Fibroblast of lung (primary cell): Measurements from ENCODE around the gene DLGAP1. TPM values are rescaled to one million over a fixed set of nuclear protein-coding genes. Genes with fewer than 3 reads are reported as not detected.

Experiments
- DNase-seq, 2 donors: peaks; one replicate each; pipeline versions ENCODE4 v3.0.0 to v3.0.0-alpha.2; 2010; ENCODE audit warnings: low read depth in 2 of 2
- H2AFZ ChIP-seq: 2 replicates; pipeline ENCODE4 v1.5.1; 2012; ENCODE audit warnings: low read length, control low read depth, inconsistent platforms
- H3K27ac ChIP-seq: 2 replicates; pipeline ENCODE4 v1.5.1; 2011; ENCODE audit warnings: low read length, control low read depth; ENCODE audit not compliant: insufficient read depth
- H3K27me3 ChIP-seq: 2 replicates; pipeline ENCODE4 v1.5.1; 2011; ENCODE audit warnings: mild to moderate bottlenecking, low read length; ENCODE audit not compliant: control insufficient read depth, insufficient read depth
- H3K36me3 ChIP-seq: 2 replicates; pipeline ENCODE4 v1.5.1; 2011; ENCODE audit warnings: low read length; ENCODE audit not compliant: control insufficient read depth, insufficient read depth
- H3K4me1 ChIP-seq: 2 replicates; pipeline ENCODE4 v1.5.1; 2011; ENCODE audit warnings: low read length; ENCODE audit not compliant: control insufficient read depth, insufficient read depth; ENCODE audit errors: extremely low read depth
- H3K4me2 ChIP-seq: 2 replicates; pipeline ENCODE4 v1.5.1; 2011; ENCODE audit warnings: low read length, control low read depth; ENCODE audit not compliant: insufficient read depth; ENCODE audit errors: extremely low read depth
- H3K4me3 ChIP-seq, 4 experiments: fragments of 200-600 bp in 1 of 4; sonication (generic) in 1 of 4; replicated peaks in 1 of 4; 2 replicates each; pipeline ENCODE4 v1.5.1; 2011 to 2016; ENCODE audit warnings: low read length in 4 of 4, low read depth in 3 of 4, mild to moderate bottlenecking in 3 of 4, control low read depth in 2 of 4, inconsistent platforms in 1 of 4, mixed read lengths in 1 of 4; ENCODE audit not compliant: insufficient read depth in 1 of 4; ENCODE audit errors: control extremely low read depth in 1 of 4
- H3K79me2 ChIP-seq: 2 replicates; pipeline ENCODE4 v1.5.1; 2012; ENCODE audit warnings: mild to moderate bottlenecking, low read length, inconsistent platforms; ENCODE audit not compliant: control insufficient read depth, insufficient read depth
- H3K9ac ChIP-seq: 2 replicates; pipeline ENCODE4 v1.5.1; 2011; ENCODE audit warnings: mild to moderate bottlenecking, low read length, control low read depth; ENCODE audit not compliant: insufficient read depth
- H3K9me3 ChIP-seq: 2 replicates; pipeline ENCODE4 v1.5.1; 2012; ENCODE audit warnings: low read depth, low read length; ENCODE audit not compliant: control insufficient read depth, insufficient read depth
- H4K20me1 ChIP-seq: 2 replicates; pipeline ENCODE4 v1.5.1; 2011; ENCODE audit warnings: low read length; ENCODE audit not compliant: control insufficient read depth, insufficient read depth; ENCODE audit errors: extremely low read depth
- EZH2 ChIP-seq: IDR thresholded peaks from 2 replicates; pipeline ENCODE4 v1.5.1; 2012; ENCODE audit warnings: low read length, control low read depth, mild to moderate bottlenecking; ENCODE audit errors: missing control alignments
- polyA plus RNA-seq, 2 donors: library from polyadenylated mRNA; depleted of rRNA in 1 of 2; stranded (reverse) in 1 of 2; unstranded in 1 of 2; fragments of >200 nt; gene quantifications; 2 replicates each; pipeline ENCODE4 v1.2.1, GENCODE V29; 2011 to 2012; ENCODE audit warnings: missing spikeins in 1 of 2
- total RNA-seq: library from RNA; depleted of rRNA; stranded (reverse); fragments of >200 nt; gene quantifications from 2 replicates; pipeline ENCODE4 v1.2.1, GENCODE V29; 2014
- TF ChIP-seq, protein P1 (sequence below), 2 donors: IDR thresholded peaks in 1 of 2; conservative IDR thresholded peaks in 1 of 2; 1 replicate in 1 of 2; 2 replicates in 1 of 2; pipeline ENCODE4 v1.5.1; 2011 to 2012; ENCODE audit warnings: low read length in 2 of 2, control low read depth in 1 of 2, inconsistent platforms in 1 of 2, low read depth in 1 of 2, mild to moderate bottlenecking in 1 of 2

Gene DLGAP1
- total and polyA plus RNA-seq, 2 donors (not counting 1 experiment from before 2014, with no cell fraction given), result 0.16 to 0.17 TPM

DNA sequence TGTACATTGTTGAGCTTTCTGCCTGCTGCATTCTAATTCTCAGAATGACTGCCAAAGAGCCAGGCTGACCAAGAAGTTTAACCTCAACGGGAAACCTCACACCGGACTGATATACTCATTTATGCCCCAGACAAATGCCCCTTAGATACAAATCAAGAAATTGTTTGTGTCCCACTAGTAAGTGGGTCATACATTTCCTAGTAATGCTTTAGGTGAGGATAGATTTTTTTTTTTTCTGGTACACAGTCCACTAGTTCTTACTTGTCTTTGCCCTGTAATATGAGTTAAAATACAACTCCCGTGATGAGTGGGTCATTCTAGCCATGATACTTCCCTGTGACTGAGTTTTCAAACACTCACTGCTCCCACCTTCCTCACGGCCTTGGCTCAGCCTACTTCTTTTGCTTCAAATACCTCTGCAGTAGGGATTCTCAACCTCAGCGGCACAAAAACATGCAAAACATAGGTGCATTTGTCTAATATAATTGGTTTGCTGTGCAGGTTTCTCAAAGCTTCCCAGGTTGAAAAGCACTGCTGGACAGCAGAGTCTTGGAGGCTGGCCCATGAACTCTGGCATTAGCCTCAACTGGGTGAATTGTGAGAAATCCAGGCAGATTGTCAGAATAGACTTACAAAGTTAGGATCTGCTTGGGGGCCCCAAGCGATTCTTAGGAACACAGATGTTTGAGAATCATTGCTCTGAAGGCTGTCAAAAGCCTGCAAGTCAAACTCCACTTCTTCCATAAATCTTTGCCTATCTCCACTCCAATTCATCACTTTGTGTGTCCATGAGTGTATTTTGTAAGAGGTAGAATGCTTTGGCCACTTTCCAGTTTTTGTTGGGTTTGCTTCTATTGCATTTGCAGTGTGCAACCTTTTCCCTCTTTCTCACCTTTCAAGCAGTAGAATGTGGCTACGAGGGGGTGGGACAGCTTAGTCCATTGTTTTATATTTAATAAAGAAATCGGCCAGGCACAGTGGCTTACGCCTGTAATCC, 969.7 kb downstream of the DLGAP1 start:
- TF ChIP-seq, protein P1, sequence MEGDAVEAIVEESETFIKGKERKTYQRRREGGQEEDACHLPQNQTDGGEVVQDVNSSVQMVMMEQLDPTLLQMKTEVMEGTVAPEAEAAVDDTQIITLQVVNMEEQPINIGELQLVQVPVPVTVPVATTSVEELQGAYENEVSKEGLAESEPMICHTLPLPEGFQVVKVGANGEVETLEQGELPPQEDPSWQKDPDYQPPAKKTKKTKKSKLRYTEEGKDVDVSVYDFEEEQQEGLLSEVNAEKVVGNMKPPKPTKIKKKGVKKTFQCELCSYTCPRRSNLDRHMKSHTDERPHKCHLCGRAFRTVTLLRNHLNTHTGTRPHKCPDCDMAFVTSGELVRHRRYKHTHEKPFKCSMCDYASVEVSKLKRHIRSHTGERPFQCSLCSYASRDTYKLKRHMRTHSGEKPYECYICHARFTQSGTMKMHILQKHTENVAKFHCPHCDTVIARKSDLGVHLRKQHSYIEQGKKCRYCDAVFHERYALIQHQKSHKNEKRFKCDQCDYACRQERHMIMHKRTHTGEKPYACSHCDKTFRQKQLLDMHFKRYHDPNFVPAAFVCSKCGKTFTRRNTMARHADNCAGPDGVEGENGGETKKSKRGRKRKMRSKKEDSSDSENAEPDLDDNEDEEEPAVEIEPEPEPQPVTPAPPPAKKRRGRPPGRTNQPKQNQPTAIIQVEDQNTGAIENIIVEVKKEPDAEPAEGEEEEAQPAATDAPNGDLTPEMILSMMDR (conservative IDR thresholded peaks at IDR 0.05 in 1 of 2, IDR thresholded peaks at IDR 0.05 in 1 of 2; ENCODE audit: low read depth in 1 of 2, low read length in 2 of 2), result no peak
- no peak for TF ChIP-seq EZH2

DNA sequence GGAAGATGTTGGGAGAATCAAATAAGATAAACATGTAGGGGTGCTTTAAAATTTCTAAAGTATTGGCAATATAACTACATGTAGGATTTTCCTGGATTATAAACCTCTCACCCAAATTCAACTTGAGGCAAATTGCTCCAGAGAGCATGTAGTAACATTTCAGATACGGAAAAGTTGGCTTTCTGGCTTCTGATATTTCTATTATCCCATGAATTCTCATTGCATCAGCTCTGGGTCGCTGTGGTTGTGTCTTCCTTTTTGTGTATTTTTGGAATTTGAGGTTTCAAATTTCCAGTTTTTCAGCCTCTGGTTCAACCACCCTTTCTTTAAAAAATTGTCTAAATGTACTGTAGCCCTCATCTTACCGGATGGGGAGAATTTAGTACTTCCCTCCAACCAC, 972.8 kb downstream of the DLGAP1 start:
- Histone ChIP-seq H3K9ac (no peak overlapping the region), H3K4me2 (no peak overlapping the region), H3K79me2 (no peaks in the 10 kb centered on the region), H3K4me3 (no peak overlapping the region), H3K4me1 (no peaks in the 10 kb centered on the region), H2AFZ (no peak overlapping the region), H3K36me3 (no peaks in the 10 kb centered on the region), H3K27ac (no peak overlapping the region), H3K9me3 (no peaks in the 10 kb centered on the region), H3K27me3 (no peaks in the 10 kb centered on the region), H4K20me1 (no peaks in the 10 kb centered on the region)
- peak in 1 of 2 donors; percentile 39 for DNase-seq
- TF ChIP-seq, protein P1 (conservative IDR thresholded peaks at IDR 0.05 in 1 of 2, IDR thresholded peaks at IDR 0.05 in 1 of 2; ENCODE audit: low read depth in 1 of 2, low read length in 2 of 2), result no peak
- no peak for TF ChIP-seq EZH2

More for the DNA sequence above, 969.7 kb downstream of the DLGAP1 start:
- Histone ChIP-seq H3K27ac (no peak overlapping the region), H3K9me3 (no peaks in the 10 kb centered on the region), H3K27me3 (no peaks in the 10 kb centered on the region), H4K20me1 (no peaks in the 10 kb centered on the region), H2AFZ (no peak overlapping the region), H3K9ac (no peak overlapping the region), H3K4me3 (no peak overlapping the region), H3K4me2 (no peak overlapping the region), H3K36me3 (no peaks in the 10 kb centered on the region), H3K79me2 (no peaks in the 10 kb centered on the region), H3K4me1 (no peaks in the 10 kb centered on the region)
- DNase-seq, result peak in 1 of 2 donors; percentile 44

DNA sequence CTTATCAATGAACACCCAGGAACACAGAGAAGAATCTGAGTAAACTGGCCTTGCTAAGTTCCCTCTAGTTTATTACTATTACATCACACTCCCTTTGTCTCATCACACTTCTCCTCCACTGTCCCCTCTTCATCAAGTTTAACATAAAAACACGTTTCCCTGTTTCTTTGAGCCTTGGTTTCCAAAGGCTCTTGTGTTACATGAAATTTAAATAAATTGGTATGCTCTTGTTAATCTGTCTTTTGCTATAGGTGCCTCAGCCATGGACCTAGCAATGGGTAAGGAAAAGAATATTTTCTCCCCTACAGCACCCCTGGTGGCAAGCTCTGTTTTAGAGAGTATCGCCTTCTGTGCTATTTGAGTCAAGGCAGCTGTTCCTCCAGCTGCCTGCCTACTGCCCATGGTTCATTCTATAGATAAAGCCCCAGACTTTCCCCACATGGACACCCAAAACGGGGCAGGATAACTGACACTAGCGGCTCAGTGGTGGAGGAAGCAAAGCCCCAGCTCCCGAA, 973.4 kb downstream of the DLGAP1 start:
- Histone ChIP-seq H3K9ac (no peak overlapping the region), H4K20me1 (no peaks in the 10 kb centered on the region), H3K36me3 (no peaks in the 10 kb centered on the region), H2AFZ (no peak overlapping the region), H3K79me2 (no peaks in the 10 kb centered on the region), H3K4me1 (no peaks in the 10 kb centered on the region), H3K27ac (no peak overlapping the region), H3K4me2 (no peak overlapping the region), H3K9me3 (no peaks in the 10 kb centered on the region), H3K27me3 (no peaks in the 10 kb centered on the region), H3K4me3 (no peak overlapping the region)
- TF ChIP-seq, protein P1 (conservative IDR thresholded peaks at IDR 0.05 in 1 of 2, IDR thresholded peaks at IDR 0.05 in 1 of 2; ENCODE audit: low read depth in 1 of 2, low read length in 2 of 2), result peak; percentile 45 to 68
- TF ChIP-seq EZH2, result no peak
- DNase-seq, result peak in 1 of 2 donors; percentile 73
